GM23248 (cell line): ENCODE results near the gene PPP1R3C.

Experiments
- EZH2 ChIP-seq: fragments of 200-600 bp; sonication (generic); IDR thresholded peaks from 2 replicates; pipeline ENCODE4 v1.6.1; 2018; ENCODE audit warnings: antibody characterized with exemption, mild to moderate bottlenecking; ENCODE audit not compliant: insufficient read depth, poor library complexity, severe bottlenecking
- EZH2phosphoT487 ChIP-seq: fragments of 200-600 bp; sonication (generic); IDR thresholded peaks from 2 replicates; pipeline ENCODE4 v1.6.1; 2018; ENCODE audit warnings: antibody characterized with exemption, moderate library complexity, mild to moderate bottlenecking, low read depth; ENCODE audit not compliant: insufficient read depth

DNA sequence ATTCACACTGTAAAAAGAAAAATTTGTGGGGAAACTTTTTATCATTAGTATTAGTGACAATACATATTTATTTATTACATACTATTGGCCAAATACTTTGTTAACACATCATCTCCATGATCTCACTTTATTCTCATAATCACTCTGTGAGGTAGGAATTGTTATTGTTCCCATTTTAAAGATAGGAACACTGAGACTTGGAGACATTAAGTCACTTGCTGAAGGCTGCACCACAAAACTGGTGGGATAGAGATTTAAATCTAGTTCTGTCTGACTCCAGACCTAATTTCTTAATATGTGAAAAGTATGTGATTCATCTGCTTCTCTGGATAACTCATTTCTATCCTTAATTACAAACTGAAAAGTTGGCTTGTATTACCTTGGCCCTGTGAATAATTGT lies 8.2 kb downstream of the PPP1R3C start:
- TF ChIP-seq EZH2 = no peak
- no peak for TF ChIP-seq EZH2phosphoT487
